Muscle layer of colon (tissue), 2 donors: ENCODE data around the gene MMP14.
A peak's percentile ranks its signal among the peaks of the same experiment; 100 is the strongest.

Source experiments
- H3K27ac ChIP-seq: one replicate; pipeline ENCODE4 v1.7.0; 2013; ENCODE audit warnings: low read depth, mild to moderate bottlenecking, low read length, moderate library complexity
- H3K27me3 ChIP-seq, 2 donors: one replicate each; pipeline ENCODE4 v1.7.0; 2013; ENCODE audit warnings: low read length in 2 of 2, mild to moderate bottlenecking in 2 of 2; ENCODE audit not compliant: insufficient read depth in 2 of 2, control insufficient read depth in 1 of 2
- H3K36me3 ChIP-seq: one replicate; pipeline ENCODE4 v1.7.0; 2013; ENCODE audit warnings: mild to moderate bottlenecking, low read length; ENCODE audit not compliant: insufficient read depth
- H3K4me1 ChIP-seq: one replicate; pipeline ENCODE4 v1.7.0; 2013; ENCODE audit warnings: mild to moderate bottlenecking, low read length; ENCODE audit not compliant: insufficient read depth
- H3K4me3 ChIP-seq, 2 donors: one replicate each; pipeline ENCODE4 v1.7.0; 2013; ENCODE audit warnings: low read length in 2 of 2, low read depth in 1 of 2, mild to moderate bottlenecking in 1 of 2, moderate library complexity in 1 of 2
- H3K9ac ChIP-seq: one replicate; pipeline ENCODE4 v1.7.0; 2013; ENCODE audit warnings: low read length
- H3K9me3 ChIP-seq: one replicate; pipeline ENCODE4 v1.7.0; 2013; ENCODE audit warnings: mild to moderate bottlenecking, low read length
- donor health status: abdominal sarcoma.
- donor health status: Adenocarcinoma of cecum.

The MMP14 gene

DNA sequence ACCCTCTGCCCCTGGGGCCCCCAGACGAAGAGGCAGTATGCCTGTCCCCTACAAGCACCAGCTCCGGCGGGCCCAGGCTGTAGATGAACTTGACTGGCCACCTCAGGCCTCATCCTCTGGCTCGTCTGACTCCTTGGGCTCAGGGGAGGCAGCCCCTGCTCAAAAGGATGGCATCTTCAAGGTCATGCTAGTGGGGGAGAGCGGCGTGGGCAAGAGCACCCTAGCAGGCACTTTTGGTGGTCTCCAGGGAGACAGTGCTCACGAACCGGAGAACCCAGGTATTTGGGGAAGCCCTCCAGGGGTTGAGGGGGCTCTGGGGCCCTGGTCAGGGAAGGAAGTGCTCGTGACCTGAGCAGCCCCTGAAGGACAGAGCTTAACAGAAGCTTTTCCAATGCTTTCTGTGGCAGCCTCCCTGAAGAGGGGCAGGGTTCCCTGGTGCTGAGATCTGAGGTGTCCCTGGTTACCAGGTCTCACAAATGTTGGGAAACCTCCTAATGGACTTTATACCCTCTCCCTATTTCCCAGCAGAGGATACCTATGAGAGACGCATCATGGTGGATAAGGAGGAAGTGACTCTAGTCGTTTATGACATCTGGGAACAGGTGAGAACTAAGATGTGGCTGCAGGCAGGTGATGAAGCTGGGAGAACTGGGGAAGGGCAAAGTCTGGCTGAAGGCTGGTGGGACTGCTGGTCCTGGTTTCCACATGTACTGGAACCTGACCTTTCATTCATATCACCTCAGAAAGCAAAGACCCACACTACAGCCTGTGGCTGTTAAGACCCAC is 48.5 kb downstream of the MMP14 start:
- no peak overlapping the region for H3K27ac ChIP-seq

DNA sequence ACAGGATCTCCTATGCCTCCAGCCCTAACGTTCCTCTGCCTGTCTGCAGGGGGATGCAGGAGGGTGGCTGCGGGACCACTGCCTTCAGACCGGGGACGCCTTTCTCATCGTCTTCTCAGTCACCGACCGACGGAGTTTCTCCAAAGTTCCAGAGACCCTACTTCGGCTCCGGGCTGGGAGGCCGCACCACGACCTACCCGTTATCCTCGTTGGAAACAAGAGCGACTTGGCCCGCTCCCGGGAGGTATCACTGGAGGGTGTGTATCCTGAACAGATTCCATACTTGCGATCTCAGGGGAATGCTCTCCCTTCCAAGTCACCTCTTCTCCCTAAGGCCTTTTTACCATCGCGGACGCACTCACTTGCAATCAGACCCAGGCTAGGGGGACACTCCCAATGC is 49.6 kb downstream of the MMP14 start:
- Histone ChIP-seq H3K27me3 (no peaks in the 10 kb centered on the region), H3K9ac (no peak overlapping the region), H3K4me3 (no peak overlapping the region), H3K4me1 (peaks cover 22% of the 10 kb centered on the region), H3K36me3 (no peaks in the 10 kb centered on the region), H3K9me3 (no peaks in the 10 kb centered on the region), H3K27ac (peak overlapping the region; percentile 43)

More for the DNA sequence above, 48.5 kb downstream of the MMP14 start:
- Histone ChIP-seq H3K9ac (no peak overlapping the region), H3K4me1 (peaks cover 22% of the 10 kb centered on the region), H3K27me3 (no peaks in the 10 kb centered on the region), H3K9me3 (no peaks in the 10 kb centered on the region), H3K36me3 (no peaks in the 10 kb centered on the region), H3K4me3 (no peak overlapping the region)

DNA sequence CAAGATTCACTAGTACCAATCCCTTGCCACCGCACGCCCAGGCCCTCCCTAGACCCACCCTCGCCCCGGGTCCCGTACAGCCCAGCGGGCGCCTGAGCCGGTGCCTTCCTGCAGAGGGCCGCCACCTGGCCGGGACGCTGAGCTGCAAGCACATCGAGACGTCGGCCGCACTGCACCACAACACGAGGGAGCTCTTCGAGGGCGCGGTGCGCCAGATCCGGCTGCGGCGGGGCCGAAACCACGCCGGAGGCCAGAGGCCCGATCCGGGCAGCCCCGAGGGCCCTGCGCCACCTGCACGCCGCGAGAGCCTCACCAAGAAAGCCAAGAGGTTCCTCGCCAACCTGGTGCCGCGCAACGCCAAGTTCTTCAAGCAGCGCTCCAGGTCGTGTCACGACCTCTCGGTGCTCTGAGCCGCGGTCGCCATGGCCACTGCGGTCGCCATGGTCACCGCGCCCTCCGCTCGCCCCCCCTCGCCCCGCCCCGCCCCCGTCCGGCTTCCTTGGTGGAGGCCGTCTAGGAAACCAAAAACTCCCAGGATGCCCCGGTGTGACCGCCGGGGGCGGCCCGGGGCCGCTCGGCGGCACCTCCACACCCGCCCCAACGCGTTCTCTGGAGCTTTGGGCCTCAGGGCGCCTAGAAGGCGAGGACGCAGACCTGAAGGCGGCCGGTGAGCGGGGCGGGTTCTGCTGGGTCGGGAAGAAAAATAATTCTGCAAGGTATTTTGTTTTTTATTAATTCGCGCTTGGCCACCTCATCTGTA is 50.3 kb downstream of the MMP14 start:
- Histone ChIP-seq H3K4me1 (peaks cover 22% of the 10 kb centered on the region), H3K27me3 (no peaks in the 10 kb centered on the region), H3K36me3 (no peaks in the 10 kb centered on the region), H3K9ac (peak overlapping the region; percentile 50), H3K4me3 (peak overlapping the region; percentile 73 to 87), H3K27ac (peak overlapping the region; percentile 72), H3K9me3 (no peaks in the 10 kb centered on the region)

DNA sequence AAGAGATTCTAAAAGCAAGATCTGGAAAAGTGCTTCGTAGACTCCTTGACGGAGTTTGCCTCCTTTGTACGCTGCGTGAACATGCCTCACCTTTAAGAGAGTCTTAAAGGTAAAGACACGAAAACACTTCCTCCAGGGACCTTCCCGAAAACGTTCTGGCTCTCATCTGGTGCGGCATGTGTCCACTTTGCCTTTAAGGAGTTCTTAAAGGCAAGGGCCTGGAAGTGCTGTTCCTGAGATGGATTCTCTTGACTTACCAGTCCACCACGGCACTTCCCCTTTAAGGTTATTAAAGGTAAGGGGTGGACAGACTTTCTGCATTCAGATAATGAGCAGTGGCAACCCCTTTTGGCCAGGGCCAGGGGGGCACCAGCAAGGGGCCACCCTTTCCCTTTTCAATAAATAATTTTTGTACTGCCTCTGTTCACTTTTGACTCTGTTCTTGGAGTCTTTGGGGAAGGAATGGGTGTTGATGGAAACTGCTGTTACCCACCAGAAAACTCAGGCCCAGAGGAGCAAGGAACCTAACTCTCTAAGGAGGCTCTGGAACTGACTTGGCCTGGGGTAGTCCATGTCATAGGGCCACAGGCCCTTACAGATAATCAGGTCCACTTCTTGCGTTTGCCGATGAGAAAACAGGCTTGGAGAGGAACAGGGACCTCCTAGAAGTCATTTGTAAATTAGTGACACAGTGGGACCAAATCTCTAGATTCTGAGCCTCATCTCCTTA is 51.0 kb downstream of the MMP14 start:
- peak overlapping the region; percentile 72 for H3K27ac ChIP-seq
- H3K27me3 ChIP-seq: no peaks in the 10 kb centered on the region
- H3K4me3 ChIP-seq: peak overlapping the region; percentile 73 to 87
- H3K36me3 ChIP-seq: no peaks in the 10 kb centered on the region
- H3K4me1 ChIP-seq: peaks cover 20% of the 10 kb centered on the region
- H3K9me3 ChIP-seq: no peaks in the 10 kb centered on the region
- peak overlapping the region; percentile 50 for H3K9ac ChIP-seq

DNA sequence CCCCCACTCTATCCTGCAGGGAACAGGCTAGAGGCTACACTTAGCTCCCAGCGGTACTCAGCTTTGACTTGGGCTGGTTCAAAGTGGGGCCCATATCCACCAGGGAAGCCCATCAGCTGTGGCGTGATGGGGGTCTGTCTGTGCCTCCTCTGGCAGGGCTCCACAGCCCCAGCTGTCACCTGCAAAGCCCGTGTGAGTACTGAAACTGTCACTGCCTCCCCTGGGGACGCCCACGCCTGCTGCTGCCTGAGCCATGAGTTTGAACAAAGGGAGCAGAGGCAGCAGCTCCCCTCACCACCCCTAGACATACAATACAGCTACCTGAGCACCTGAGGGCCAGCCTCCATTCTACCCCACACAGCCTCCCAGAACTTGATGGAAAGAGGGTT is 51.6 kb downstream of the MMP14 start:
- Histone ChIP-seq H3K36me3 (no peaks in the 10 kb centered on the region), H3K9me3 (no peaks in the 10 kb centered on the region), H3K27ac (peak overlapping the region; percentile 72), H3K4me3 (peak overlapping the region; percentile 73 to 87), H3K9ac (no peak overlapping the region), H3K27me3 (no peaks in the 10 kb centered on the region), H3K4me1 (peaks cover 16% of the 10 kb centered on the region)

DNA sequence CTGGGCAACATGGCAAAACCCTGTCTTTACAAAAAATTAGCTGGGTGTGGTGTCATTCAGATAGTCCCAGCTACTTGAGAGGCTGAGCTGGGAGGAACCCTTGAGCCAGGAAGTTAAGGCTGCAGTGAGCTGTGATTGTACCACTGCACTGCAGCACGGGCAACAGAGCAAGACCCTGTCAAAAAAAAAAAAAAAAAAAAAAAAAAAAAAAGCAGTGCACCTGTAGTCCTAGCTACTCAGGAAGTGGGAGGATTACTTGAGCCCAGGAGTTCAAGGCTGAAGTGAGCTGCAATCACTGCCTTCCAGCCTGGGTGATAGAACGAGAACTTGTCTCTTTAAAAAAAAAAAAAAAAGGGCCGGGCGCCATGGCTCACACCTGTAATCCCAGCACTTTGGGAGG is 52.3 kb downstream of the MMP14 start:
- Histone ChIP-seq H3K36me3 (no peaks in the 10 kb centered on the region), H3K9me3 (no peaks in the 10 kb centered on the region), H3K9ac (no peak overlapping the region), H3K4me3 (no peak overlapping the region), H3K4me1 (peaks cover 16% of the 10 kb centered on the region), H3K27ac (no peak overlapping the region), H3K27me3 (no peaks in the 10 kb centered on the region)

- Histone ChIP-seq H3K9ac (no peak overlapping the region), H3K4me1 (peaks cover 16% of the 10 kb centered on the region), H3K9me3 (no peaks in the 10 kb centered on the region), H3K36me3 (no peaks in the 10 kb centered on the region), H3K27me3 (no peaks in the 10 kb centered on the region), H3K27ac (no peak overlapping the region), H3K4me3 (no peak overlapping the region)
Observed at GRCh38 chr14:22890416-22890815, 54.0 kb downstream of the MMP14 start.

- no peaks in the 10 kb centered on the region for H3K9me3 ChIP-seq
- H3K4me3 ChIP-seq: no peak overlapping the region
- H3K4me1 ChIP-seq: peaks cover 7% of the 10 kb centered on the region
- no peak overlapping the region for H3K27ac ChIP-seq
- H3K9ac ChIP-seq: no peak overlapping the region
- H3K27me3 ChIP-seq: no peaks in the 10 kb centered on the region
- no peaks in the 10 kb centered on the region for H3K36me3 ChIP-seq
Observed at GRCh38 chr14:22892488-22892887, 56.1 kb downstream of the MMP14 start.

- H3K4me3 ChIP-seq: no peak overlapping the region
- H3K9me3 ChIP-seq: no peaks in the 10 kb centered on the region
- H3K27me3 ChIP-seq: no peaks in the 10 kb centered on the region
- no peak overlapping the region for H3K9ac ChIP-seq
- no peaks in the 10 kb centered on the region for H3K36me3 ChIP-seq
- peaks cover 9% of the 10 kb centered on the region for H3K4me1 ChIP-seq
- H3K27ac ChIP-seq: no peak overlapping the region
Observed at GRCh38 chr14:22893706-22894105, 57.3 kb downstream of the MMP14 start.

DNA sequence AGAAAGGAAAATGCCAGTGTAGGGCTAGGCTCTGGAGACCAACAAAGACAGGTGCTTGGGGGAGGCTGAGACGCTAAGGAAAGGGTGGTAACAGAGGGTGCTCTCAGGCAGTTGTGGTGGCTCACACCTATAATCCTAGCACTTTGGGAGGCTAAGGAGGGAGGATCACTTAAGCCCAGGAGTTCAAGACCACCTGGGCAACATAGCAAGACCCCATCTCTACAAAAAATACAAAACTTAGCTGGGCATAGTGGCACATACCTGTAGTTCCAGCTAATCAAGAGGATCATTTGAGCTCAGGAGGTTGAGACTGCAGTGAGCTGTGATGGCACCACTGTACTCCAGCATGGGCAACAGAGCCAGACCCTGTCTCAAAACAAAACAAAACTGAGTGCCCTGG is 59.0 kb downstream of the MMP14 start:
- H3K4me3 ChIP-seq: no peak overlapping the region
- H3K27ac ChIP-seq: no peak overlapping the region
- H3K4me1 ChIP-seq: peaks cover 22% of the 10 kb centered on the region
- H3K36me3 ChIP-seq: no peaks in the 10 kb centered on the region
- no peaks in the 10 kb centered on the region for H3K9me3 ChIP-seq
- no peaks in the 10 kb centered on the region for H3K27me3 ChIP-seq
- no peak overlapping the region for H3K9ac ChIP-seq

DNA sequence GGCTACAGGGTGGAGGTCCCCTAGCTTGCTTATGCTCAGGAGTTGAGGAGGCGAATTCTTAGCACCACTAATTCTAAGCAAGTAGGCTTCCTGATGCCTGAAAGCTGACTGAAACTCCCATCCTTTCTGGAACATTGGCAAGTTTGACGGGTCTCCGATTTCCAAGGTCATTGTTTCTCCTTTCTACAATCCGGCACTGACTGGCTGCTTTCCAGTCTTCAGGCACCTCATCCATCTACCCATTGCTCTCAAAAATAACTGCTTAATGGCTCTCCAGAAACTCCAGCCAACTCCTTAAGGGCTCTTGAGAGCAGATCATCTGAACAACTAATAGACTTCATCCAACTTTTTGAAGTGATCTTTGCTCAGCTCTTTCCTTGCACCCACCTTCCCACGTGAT is 60.0 kb downstream of the MMP14 start:
- no peak overlapping the region for H3K27ac ChIP-seq
- no peaks in the 10 kb centered on the region for H3K27me3 ChIP-seq
- H3K4me1 ChIP-seq: peaks cover 22% of the 10 kb centered on the region
- no peak overlapping the region for H3K4me3 ChIP-seq
- H3K9ac ChIP-seq: no peak overlapping the region
- H3K36me3 ChIP-seq: peaks cover 7% of the 10 kb centered on the region
- H3K9me3 ChIP-seq: no peaks in the 10 kb centered on the region
